GM12878 (cell line): ENCODE data around the gene CFAP65. TPM values are rescaled to one million over a fixed set of nuclear protein-coding genes. Genes with fewer than 3 reads are reported as not detected.

ENCODE experiments used
- ATAC-seq: fragments of 200-7000 bp; cut with Tn5 transposase; 3 replicates; pipeline ENCODE4 v1.9.1; 2020; ENCODE audit warnings: mild to moderate bottlenecking, moderate library complexity
- BruUV-seq: library from RNA; stranded (reverse); fragments of 400-500 nt; replicated peaks from 2 replicates; lab custom pipeline; 2021; lab: Mats Ljungman, UMichigan
- CTCF ChIA-PET: fragments of 300-600 bp; sonication (Branson Sonifier 250); formaldehyde crosslinking; extraction: SDS; loops from one replicate; lab custom pipeline; 2021; ENCODE audit warnings: inconsistent platforms; lab: Yijun Ruan, JAX
- POLR2A ChIA-PET: fragments of 350-600 bp; formaldehyde crosslinking; extraction: SDS; loops from one replicate; lab custom pipeline; 2021; ENCODE audit warnings: inconsistent platforms; lab: Charles Lee
- RAD21 ChIA-PET: fragments of 300-600 bp; sonication (Branson Sonifier 250); formaldehyde crosslinking; loops from one replicate; lab custom pipeline; 2023; ENCODE audit warnings: antibody characterized with exemption; ENCODE audit not compliant: unreplicated experiment; lab: Charles Lee
- SMC1A ChIA-PET: fragments of 300-600 bp; sonication (Branson Sonifier 250); formaldehyde crosslinking; loops from one replicate; lab custom pipeline; 2023; ENCODE audit not compliant: unreplicated experiment, uncharacterized antibody; lab: Charles Lee
- DNase-seq: peaks from one replicate; pipeline ENCODE4 v3.0.0-alpha.2; 2011; ENCODE audit warnings: low read depth, low spot score
- FAIRE-seq: peaks from 3 replicates; lab custom pipeline; 2011; peaks lifted over from hg19 to GRCh38; lab: Jason Lieb, UNC
- H2AFZ ChIP-seq: 2 replicates; pipeline ENCODE4 v1.6.0; 2011; ENCODE audit warnings: low read depth, low read length, control low read depth; ENCODE audit not compliant: control insufficient read depth
- H3K27ac ChIP-seq: 2 replicates; pipeline ENCODE4 v1.5.1; 2011; ENCODE audit warnings: control low read depth; ENCODE audit not compliant: control insufficient read depth, insufficient read depth
- H3K27me3 ChIP-seq, 2 experiments: replicated peaks in 1 of 2; 2 replicates each; pipeline versions ENCODE4 v1.6.0 to v1.6.1; 2011; ENCODE audit warnings: low read length in 1 of 2; ENCODE audit not compliant: control insufficient read depth in 2 of 2, insufficient read depth in 2 of 2
- H3K36me3 ChIP-seq, 2 experiments: 2 replicates each; pipeline ENCODE4 v1.5.1; 2011; ENCODE audit warnings: low read length in 1 of 2; ENCODE audit not compliant: control insufficient read depth in 2 of 2, insufficient read depth in 2 of 2
- H3K4me1 ChIP-seq: 2 replicates; pipeline ENCODE4 v1.6.1; 2011; ENCODE audit warnings: mild to moderate bottlenecking, low read length, moderate library complexity, mixed read lengths; ENCODE audit not compliant: control insufficient read depth, insufficient read depth
- H3K4me2 ChIP-seq: 2 replicates; pipeline ENCODE4 v1.6.0; 2011; ENCODE audit warnings: control low read depth; ENCODE audit not compliant: control insufficient read depth, insufficient read depth
- H3K4me3 ChIP-seq: fragments of 200-600 bp; sonication (generic); 2 replicates; pipeline ENCODE4 v1.5.1; 2016
- H3K79me2 ChIP-seq: 2 replicates; pipeline ENCODE4 v1.6.0; 2011; ENCODE audit warnings: low read length; ENCODE audit not compliant: control insufficient read depth, insufficient read depth
- H3K9ac ChIP-seq: 2 replicates; pipeline ENCODE4 v1.8.0; 2011; ENCODE audit warnings: low read length, control low read depth, mixed read lengths; ENCODE audit not compliant: control insufficient read depth, insufficient read depth
- H3K9me3 ChIP-seq: replicated peaks from 3 replicates; pipeline ENCODE4 v1.5.1; 2011; ENCODE audit warnings: mild to moderate bottlenecking, low read length; ENCODE audit not compliant: control insufficient read depth, insufficient read depth
- H4K20me1 ChIP-seq: 2 replicates; pipeline ENCODE4 v1.6.0; 2011; ENCODE audit not compliant: control insufficient read depth, insufficient read depth
- BHLHE40 ChIP-seq, 2 experiments: fragments of 450-650 bp in 1 of 2; IDR thresholded peaks; 2 replicates each; pipeline ENCODE4 v1.6.1; 2011 to 2017; ENCODE audit warnings: low read depth in 2 of 2, borderline replicate concordance in 1 of 2, improper control_type of control experiment in 1 of 2, low read length in 1 of 2, mild to moderate bottlenecking in 1 of 2
- BRCA1 ChIP-seq: IDR thresholded peaks from 2 replicates; pipeline ENCODE4 v1.6.1; 2011; ENCODE audit warnings: low read depth, low read length, improper control_type of control experiment
- CREM ChIP-seq: IDR thresholded peaks from 2 replicates; pipeline ENCODE4 v1.6.1; 2014; ENCODE audit warnings: antibody characterized with exemption, low read depth
- ELK1 ChIP-seq: IDR thresholded peaks from 2 replicates; pipeline ENCODE4 v1.6.1; 2012; ENCODE audit warnings: low read depth, low read length, improper control_type of control experiment
- HDAC6 ChIP-seq: fragments of 200-600 bp; sonication (generic); IDR thresholded peaks from one replicate; pipeline ENCODE4 v1.8.0; 2017; ENCODE audit warnings: antibody characterized with exemption; ENCODE audit not compliant: unreplicated experiment
- IKZF1 ChIP-seq: fragments of 450-650 bp; conservative IDR thresholded peaks from 2 replicates; pipeline ENCODE4 v1.6.1; 2017; ENCODE audit warnings: antibody characterized with exemption, mild to moderate bottlenecking
- KAT2A ChIP-seq: conservative IDR thresholded peaks from 2 replicates; pipeline ENCODE4 v1.6.1; 2011; ENCODE audit warnings: low read depth, low read length; ENCODE audit not compliant: control insufficient read depth
- NRF1 ChIP-seq: conservative IDR thresholded peaks from 2 replicates; pipeline ENCODE4 v1.6.1; 2011; ENCODE audit warnings: mild to moderate bottlenecking, low read depth, low read length, improper control_type of control experiment
- ZNF217 ChIP-seq: fragments of 450-650 bp; IDR thresholded peaks from 2 replicates; pipeline ENCODE4 v1.6.1; 2017; ENCODE audit warnings: antibody characterized with exemption, mild to moderate bottlenecking
- ZNF592 ChIP-seq: fragments of 450-650 bp; IDR thresholded peaks from 2 replicates; pipeline ENCODE4 v1.6.1; 2017; ENCODE audit warnings: mild to moderate bottlenecking, moderate library complexity
- ZZZ3 ChIP-seq: IDR thresholded peaks from 2 replicates; pipeline ENCODE4 v1.6.1; 2011; ENCODE audit warnings: low read depth; ENCODE audit not compliant: control insufficient read depth, insufficient read length
- WGBS: methylation state at CpG from one replicate; pipeline ENCODE4 v1.1.6; 2016; ENCODE audit warnings: low lambda C conversion rate; ENCODE audit not compliant: insufficient replicate concordance, insufficient coverage; ENCODE audit errors: missing lambda C conversion rate; 5-methylcytosine and 5-hydroxymethylcytosine counted together
- in situ Hi-C: fragments of 300-500 bp; cut with MboI; formaldehyde crosslinking; loops from 9 replicates; pipeline ENCODE4 v1.14.3; 2018; ENCODE audit warnings: mixed read lengths
- intact Hi-C: fragments of 100-400 bp; cut with micrococcal nuclease; formaldehyde crosslinking; loops from one replicate; pipeline ENCODE4 v1.14.2; 2022; ENCODE audit not compliant: unreplicated experiment
- polyA plus RNA-seq, 11 experiments: library from polyadenylated mRNA; depleted of rRNA in 4 of 11; unstranded in 6 of 11; stranded (reverse) in 5 of 11; fragments of >200 nt; fragmentation: Nextera tagmentation in 4 of 11; fragmentation: Illumina TruSeq in 1 of 11; extraction: Ambion mirVana in 4 of 11; extraction: Trizol in 1 of 11; gene quantifications; 1 replicate in 1 of 11; 2 replicates in 10 of 11; pipeline versions ENCODE4 v1.2.1 to v1.2.3, GENCODE V29; 2011 to 2016; ENCODE audit warnings: inconsistent platforms in 2 of 11, missing spikeins in 2 of 11, low read depth in 1 of 11
- total RNA-seq, 4 experiments: library from RNA; depleted of rRNA in 3 of 4; stranded (reverse); fragments of >200 nt in 3 of 4; fragmentation: Illumina TruSeq in 1 of 4; extraction: Trizol in 1 of 4; gene quantifications; 2 replicates each; pipeline versions ENCODE4 v1.2.1 to v1.2.3, GENCODE V29; 2013 to 2021

CFAP65 gene
- total and polyA plus RNA-seq, 10 of the 15 experiments (the other 5 are each of a cell fraction or from before 2014, with no cell fraction given) = not detected

GRCh38 chr2:219090436-219091299 lies 49.4 kb upstream of the CFAP65 start:
- BruUV-seq = no TSS peak
- ATAC-seq (no peak), DNase-seq (no peak), FAIRE-seq (no peak)
- 59% methylated on average over 4 of the region's 4 CpGs for WGBS
- ChIA-PET SMC1A (interaction anchor here (0.7 to 1.2 kb wide), 2 partner anchors 11 to 15 kb away, joined by 3 read pairs; no protein-coding TSS in a partner anchor), POLR2A (interaction anchor here (0.5 kb wide), 1 partner anchor 55 kb away, joined by 5 read pairs; no protein-coding TSS in a partner anchor), CTCF (interaction anchor here (1.2 to 26.8 kb wide), 4 partner anchors 8 to 17 kb away, joined by 3 to 365 read pairs (median 6); no protein-coding TSS in a partner anchor), RAD21 (interaction anchor here (0.5 kb wide), 1 partner anchor 29 kb away, joined by 3 read pairs; no protein-coding TSS in a partner anchor)
- Histone ChIP-seq H3K9me3 (no peaks in the 10 kb centered on the region), H2AFZ (no peak overlapping the region), H3K36me3 (no peaks in the 10 kb centered on the region), H3K4me1 (peaks cover 14% of the 10 kb centered on the region), H3K4me3 (no peak overlapping the region), H3K27ac (no peak overlapping the region), H3K9ac (no peak overlapping the region), H3K27me3 (no peaks in the 10 kb centered on the region), H4K20me1 (no peaks in the 10 kb centered on the region), H3K79me2 (no peaks in the 10 kb centered on the region), H3K4me2 (no peak overlapping the region)
- intact Hi-C loops (no loop called here), in situ Hi-C loops (no loop called here)
- TF ChIP-seq BHLHE40 (IDR thresholded peaks at IDR 0.05; ENCODE audit: borderline replicate concordance in 1 of 2, low read depth in 2 of 2, low read length in 1 of 2) (no peak), BRCA1 (no peak), KAT2A (no peak), IKZF1 (no peak), ZZZ3 (no peak)

- ChIA-PET SMC1A (no interaction called here), POLR2A (no interaction called here), CTCF (interaction anchor here (1.0 to 26.8 kb wide), 3 partner anchors 14 to 59 kb away, joined by 3 to 365 read pairs (median 58); no protein-coding TSS in a partner anchor), RAD21 (no interaction called here)
- H3K4me2 ChIP-seq = no peak overlapping the region
- no peak overlapping the region for H3K4me3 ChIP-seq
- no peak overlapping the region for H3K27ac ChIP-seq
- H3K36me3 ChIP-seq = no peaks in the 10 kb centered on the region
- no TSS peak for BruUV-seq
- no peaks in the 10 kb centered on the region for H3K9me3 ChIP-seq
- ATAC-seq (no peak), FAIRE-seq (peak; percentile 52), DNase-seq (no peak)
- WGBS = 89% methylated on average over 4 of the region's 4 CpGs
- no peak overlapping the region for H3K9ac ChIP-seq
- peaks cover 14% of the 10 kb centered on the region for H3K4me1 ChIP-seq
- no peak overlapping the region for H2AFZ ChIP-seq
- no peaks in the 10 kb centered on the region for H3K27me3 ChIP-seq
- in situ Hi-C loops = no loop called here
- H4K20me1 ChIP-seq = peaks cover 3% of the 10 kb centered on the region; the same call in 1 of the 2 replicates
- intact Hi-C loops = no loop called here
- no peaks in the 10 kb centered on the region for H3K79me2 ChIP-seq
- no peak for TF ChIP-seq ELK1
- TF ChIP-seq NRF1 = no peak
- no peak for TF ChIP-seq ZNF592
- TF ChIP-seq ZNF217 = no peak
- no peak for TF ChIP-seq CREM
- TF ChIP-seq HDAC6 = no peak
Observed at GRCh38 chr2:219089330-219089729, 48.0 kb upstream of the CFAP65 start.
